GM12878 (cell line): Measurements from ENCODE around the gene OR6B1. TPM values are rescaled to one million over a fixed set of nuclear protein-coding genes. Genes with fewer than 3 reads are reported as not detected.

Experiments used
- ATAC-seq: fragments of 200-7000 bp; cut with Tn5 transposase; 3 replicates; pipeline ENCODE4 v1.9.1; 2020; ENCODE audit warnings: mild to moderate bottlenecking, moderate library complexity
- BruUV-seq: library from RNA; stranded (reverse); fragments of 400-500 nt; replicated peaks from 2 replicates; lab custom pipeline; 2021; lab: Mats Ljungman, UMichigan
- CTCF ChIA-PET: fragments of 300-600 bp; sonication (Branson Sonifier 250); formaldehyde crosslinking; extraction: SDS; loops from one replicate; lab custom pipeline; 2021; ENCODE audit warnings: inconsistent platforms; lab: Yijun Ruan, JAX
- POLR2A ChIA-PET: fragments of 350-600 bp; formaldehyde crosslinking; extraction: SDS; loops from one replicate; lab custom pipeline; 2021; ENCODE audit warnings: inconsistent platforms; lab: Charles Lee
- RAD21 ChIA-PET: fragments of 300-600 bp; sonication (Branson Sonifier 250); formaldehyde crosslinking; loops from one replicate; lab custom pipeline; 2023; ENCODE audit warnings: antibody characterized with exemption; ENCODE audit not compliant: unreplicated experiment; lab: Charles Lee
- SMC1A ChIA-PET: fragments of 300-600 bp; sonication (Branson Sonifier 250); formaldehyde crosslinking; loops from one replicate; lab custom pipeline; 2023; ENCODE audit not compliant: unreplicated experiment, uncharacterized antibody; lab: Charles Lee
- DNase-seq: peaks from one replicate; pipeline ENCODE4 v3.0.0-alpha.2; 2011; ENCODE audit warnings: low read depth, low spot score
- FAIRE-seq: peaks from 3 replicates; lab custom pipeline; 2011; peaks lifted over from hg19 to GRCh38; lab: Jason Lieb, UNC
- H2AFZ ChIP-seq: 2 replicates; pipeline ENCODE4 v1.6.0; 2011; ENCODE audit warnings: low read depth, low read length, control low read depth; ENCODE audit not compliant: control insufficient read depth
- H3K27ac ChIP-seq: 2 replicates; pipeline ENCODE4 v1.5.1; 2011; ENCODE audit warnings: control low read depth; ENCODE audit not compliant: control insufficient read depth, insufficient read depth
- H3K27me3 ChIP-seq, 2 experiments: replicated peaks in 1 of 2; 2 replicates each; pipeline versions ENCODE4 v1.6.0 to v1.6.1; 2011; ENCODE audit warnings: low read length in 1 of 2; ENCODE audit not compliant: control insufficient read depth in 2 of 2, insufficient read depth in 2 of 2
- H3K36me3 ChIP-seq, 2 experiments: 2 replicates each; pipeline ENCODE4 v1.5.1; 2011; ENCODE audit warnings: low read length in 1 of 2; ENCODE audit not compliant: control insufficient read depth in 2 of 2, insufficient read depth in 2 of 2
- H3K4me1 ChIP-seq: 2 replicates; pipeline ENCODE4 v1.6.1; 2011; ENCODE audit warnings: mild to moderate bottlenecking, low read length, moderate library complexity, mixed read lengths; ENCODE audit not compliant: control insufficient read depth, insufficient read depth
- H3K4me2 ChIP-seq: 2 replicates; pipeline ENCODE4 v1.6.0; 2011; ENCODE audit warnings: control low read depth; ENCODE audit not compliant: control insufficient read depth, insufficient read depth
- H3K4me3 ChIP-seq: fragments of 200-600 bp; sonication (generic); 2 replicates; pipeline ENCODE4 v1.5.1; 2016
- H3K79me2 ChIP-seq: 2 replicates; pipeline ENCODE4 v1.6.0; 2011; ENCODE audit warnings: low read length; ENCODE audit not compliant: control insufficient read depth, insufficient read depth
- H3K9ac ChIP-seq: 2 replicates; pipeline ENCODE4 v1.8.0; 2011; ENCODE audit warnings: low read length, control low read depth, mixed read lengths; ENCODE audit not compliant: control insufficient read depth, insufficient read depth
- H3K9me3 ChIP-seq: replicated peaks from 3 replicates; pipeline ENCODE4 v1.5.1; 2011; ENCODE audit warnings: mild to moderate bottlenecking, low read length; ENCODE audit not compliant: control insufficient read depth, insufficient read depth
- H4K20me1 ChIP-seq: 2 replicates; pipeline ENCODE4 v1.6.0; 2011; ENCODE audit not compliant: control insufficient read depth, insufficient read depth
- E2F4 ChIP-seq: IDR thresholded peaks from 2 replicates; pipeline ENCODE4 v1.6.1; 2012; ENCODE audit warnings: low read depth, low read length, improper control_type of control experiment
- EGR1 ChIP-seq, 2 experiments: IDR thresholded peaks; 1 replicate in 1 of 2; 2 replicates in 1 of 2; pipeline ENCODE4 v1.6.1; 2011 to 2012; ENCODE audit warnings: low read depth in 2 of 2, low read length in 2 of 2, borderline replicate concordance in 1 of 2, mild to moderate bottlenecking in 1 of 2, moderate library complexity in 1 of 2
- PKNOX1 ChIP-seq: fragments of 450-650 bp; IDR thresholded peaks from 2 replicates; pipeline ENCODE4 v1.6.1; 2016; ENCODE audit warnings: mild to moderate bottlenecking
- RAD21 ChIP-seq: IDR thresholded peaks from 2 replicates; pipeline ENCODE4 v1.6.1; 2011; ENCODE audit warnings: mild to moderate bottlenecking, low read depth, low read length, moderate library complexity; ENCODE audit not compliant: insufficient read depth
- WGBS: methylation state at CpG from one replicate; pipeline ENCODE4 v1.1.6; 2016; ENCODE audit warnings: low lambda C conversion rate; ENCODE audit not compliant: insufficient replicate concordance, insufficient coverage; ENCODE audit errors: missing lambda C conversion rate; 5-methylcytosine and 5-hydroxymethylcytosine counted together
- in situ Hi-C: fragments of 300-500 bp; cut with MboI; formaldehyde crosslinking; loops from 9 replicates; pipeline ENCODE4 v1.14.3; 2018; ENCODE audit warnings: mixed read lengths
- intact Hi-C: fragments of 100-400 bp; cut with micrococcal nuclease; formaldehyde crosslinking; loops from one replicate; pipeline ENCODE4 v1.14.2; 2022; ENCODE audit not compliant: unreplicated experiment
- polyA plus RNA-seq, 11 experiments: library from polyadenylated mRNA; depleted of rRNA in 4 of 11; unstranded in 6 of 11; stranded (reverse) in 5 of 11; fragments of >200 nt; fragmentation: Nextera tagmentation in 4 of 11; fragmentation: Illumina TruSeq in 1 of 11; extraction: Ambion mirVana in 4 of 11; extraction: Trizol in 1 of 11; gene quantifications; 1 replicate in 1 of 11; 2 replicates in 10 of 11; pipeline versions ENCODE4 v1.2.1 to v1.2.3, GENCODE V29; 2011 to 2016; ENCODE audit warnings: inconsistent platforms in 2 of 11, missing spikeins in 2 of 11, low read depth in 1 of 11
- total RNA-seq, 4 experiments: library from RNA; depleted of rRNA in 3 of 4; stranded (reverse); fragments of >200 nt in 3 of 4; fragmentation: Illumina TruSeq in 1 of 4; extraction: Trizol in 1 of 4; gene quantifications; 2 replicates each; pipeline versions ENCODE4 v1.2.1 to v1.2.3, GENCODE V29; 2013 to 2021
- TF ChIP-seq, protein P1 (sequence below), 3 experiments: IDR thresholded peaks in 2 of 3; conservative IDR thresholded peaks in 1 of 3; 2 replicates each; pipeline ENCODE4 v1.5.1; 2011; ENCODE audit warnings: low read depth in 3 of 3, low read length in 3 of 3, mild to moderate bottlenecking in 3 of 3, control low read depth in 2 of 3, moderate library complexity in 2 of 3, inconsistent platforms in 1 of 3, mixed read lengths in 1 of 3; ENCODE audit not compliant: control insufficient read depth in 2 of 3, insufficient read depth in 1 of 3; ENCODE audit errors: extremely low read depth in 1 of 3

OR6B1 gene
- total and polyA plus RNA-seq, 10 of the 15 experiments (the other 5 are each of a cell fraction or from before 2014, with no cell fraction given): not detected

GRCh38 chr7:144026203-144026883, 26.2 kb downstream of the OR6B1 start (continued):
- TF ChIP-seq E2F4: no peak
- no peak for TF ChIP-seq PKNOX1

DNA sequence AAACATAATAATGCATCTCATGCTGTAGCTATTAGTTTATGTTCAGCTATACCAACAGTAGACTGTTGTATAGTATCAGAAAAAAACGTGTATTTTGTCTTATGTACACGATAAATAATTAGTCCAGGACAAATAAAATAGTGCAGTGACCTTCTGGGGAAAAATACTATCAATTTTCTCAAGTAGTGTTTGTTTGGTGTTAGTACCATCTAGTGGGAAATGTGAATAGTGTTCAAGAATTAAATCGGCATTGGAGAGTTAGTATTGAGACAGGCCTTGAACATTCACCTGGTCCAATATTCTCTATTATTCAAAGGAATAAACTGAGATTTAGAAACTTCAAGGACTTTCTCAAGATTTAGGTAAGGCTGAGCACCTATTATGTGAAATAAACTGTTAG, 26.9 kb downstream of the OR6B1 start:
- H2AFZ ChIP-seq: no peak overlapping the region
- 16% methylated on average over 3 of the region's 3 CpGs for WGBS
- peak; percentile 38; the same call in 1 of the 3 replicates for ATAC-seq
- TF ChIP-seq RAD21: peak; percentile 54
- TF ChIP-seq, protein P1, sequence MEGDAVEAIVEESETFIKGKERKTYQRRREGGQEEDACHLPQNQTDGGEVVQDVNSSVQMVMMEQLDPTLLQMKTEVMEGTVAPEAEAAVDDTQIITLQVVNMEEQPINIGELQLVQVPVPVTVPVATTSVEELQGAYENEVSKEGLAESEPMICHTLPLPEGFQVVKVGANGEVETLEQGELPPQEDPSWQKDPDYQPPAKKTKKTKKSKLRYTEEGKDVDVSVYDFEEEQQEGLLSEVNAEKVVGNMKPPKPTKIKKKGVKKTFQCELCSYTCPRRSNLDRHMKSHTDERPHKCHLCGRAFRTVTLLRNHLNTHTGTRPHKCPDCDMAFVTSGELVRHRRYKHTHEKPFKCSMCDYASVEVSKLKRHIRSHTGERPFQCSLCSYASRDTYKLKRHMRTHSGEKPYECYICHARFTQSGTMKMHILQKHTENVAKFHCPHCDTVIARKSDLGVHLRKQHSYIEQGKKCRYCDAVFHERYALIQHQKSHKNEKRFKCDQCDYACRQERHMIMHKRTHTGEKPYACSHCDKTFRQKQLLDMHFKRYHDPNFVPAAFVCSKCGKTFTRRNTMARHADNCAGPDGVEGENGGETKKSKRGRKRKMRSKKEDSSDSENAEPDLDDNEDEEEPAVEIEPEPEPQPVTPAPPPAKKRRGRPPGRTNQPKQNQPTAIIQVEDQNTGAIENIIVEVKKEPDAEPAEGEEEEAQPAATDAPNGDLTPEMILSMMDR (IDR thresholded peaks at IDR 0.05 in 2 of 3, conservative IDR thresholded peaks at IDR 0.05 in 1 of 3; ENCODE audit: control insufficient read depth in 2 of 3, extremely low read depth in 1 of 3, insufficient read depth in 1 of 3, low read depth in 3 of 3, low read length in 3 of 3): peak in 1 of 3 experiments; percentile 37; a peak in 2 of 6 replicates
- no peak for TF ChIP-seq EGR1 (IDR thresholded peaks at IDR 0.05; ENCODE audit: borderline replicate concordance in 1 of 2, low read depth in 2 of 2, low read length in 2 of 2)
- SMC1A ChIA-PET: interaction anchor here (1.1 to 1.8 kb wide), 2 partner anchors 11 to 290 kb away, joined by 4 read pairs; no protein-coding TSS in a partner anchor
- in situ Hi-C loops (no loop called here), intact Hi-C loops (no loop called here)
- FAIRE-seq: no peak
- BruUV-seq: no TSS peak
- H3K27me3 ChIP-seq: no peaks in the 10 kb centered on the region; a peak in 1 of 4 replicates
- H3K4me3 ChIP-seq: no peak overlapping the region
- no peaks in the 10 kb centered on the region for H3K9me3 ChIP-seq
- no peak overlapping the region for H3K4me2 ChIP-seq
- no peak for DNase-seq
- H3K79me2 ChIP-seq: no peaks in the 10 kb centered on the region
- H3K27ac ChIP-seq: no peak overlapping the region
- no peaks in the 10 kb centered on the region for H4K20me1 ChIP-seq
- no peaks in the 10 kb centered on the region for H3K36me3 ChIP-seq
- CTCF ChIA-PET: interaction anchor here (0.7 to 2.0 kb wide), 5 partner anchors 9 to 611 kb away, joined by 3 to 12 read pairs (median 4); partner anchors contain the start of genes OR6B1 and TCAF1
- POLR2A ChIA-PET: no interaction called here
- H3K4me1 ChIP-seq: no peaks in the 10 kb centered on the region
- H3K9ac ChIP-seq: no peak overlapping the region
- RAD21 ChIA-PET: interaction anchor here (1.6 kb wide), 1 partner anchor 101 kb away, joined by 4 read pairs; no protein-coding TSS in a partner anchor
